HL-60 (cell line): Measurements from ENCODE around the gene GNG8.

Source experiments
- DNase-seq, 2 experiments: peaks; one replicate each; pipeline ENCODE4 v3.0.0-alpha.2; 2010 to 2020; ENCODE audit warnings: low read depth in 1 of 2, low spot score in 1 of 2
- H3K27ac ChIP-seq: fragments of 250-450 bp; sonication (Bioruptor Pico); replicated peaks from 2 replicates; pipeline ENCODE4 v1.5.1; 2020; ENCODE audit warnings: mild to moderate bottlenecking, moderate library complexity
- H3K27me3 ChIP-seq: fragments of 250-450 bp; sonication (Bioruptor Pico); 2 replicates; pipeline ENCODE4 v1.5.1; 2021; ENCODE audit warnings: mild to moderate bottlenecking, moderate library complexity; ENCODE audit not compliant: insufficient read depth, poor library complexity, severe bottlenecking
- H3K4me3 ChIP-seq: replicated peaks from 2 replicates; pipeline ENCODE4 v1.5.1; 2011; ENCODE audit warnings: mild to moderate bottlenecking, control low read depth, low read length; ENCODE audit not compliant: insufficient read depth
- CTCF ChIP-seq: IDR thresholded peaks from one replicate; pipeline ENCODE4 v1.5.1; 2011; ENCODE audit warnings: low read length, control low read depth, inconsistent platforms; ENCODE audit not compliant: insufficient read depth
- GABPA ChIP-seq: IDR thresholded peaks from 2 replicates; pipeline ENCODE4 v1.6.1; 2012; ENCODE audit warnings: low read depth
- POLR2AphosphoS5 ChIP-seq: IDR thresholded peaks from 2 replicates; pipeline ENCODE4 v1.6.1; 2012; ENCODE audit warnings: low read depth
- REST ChIP-seq: IDR thresholded peaks from 2 replicates; pipeline ENCODE4 v1.6.1; 2012; ENCODE audit warnings: low read depth; ENCODE audit not compliant: insufficient replicate concordance
- SPI1 ChIP-seq: IDR thresholded peaks from 2 replicates; pipeline ENCODE4 v1.6.1; 2012; ENCODE audit warnings: low read depth, mild to moderate bottlenecking, borderline replicate concordance

Gene GNG8

GRCh38 chr19:46605356-46605821 is 30.6 kb downstream of the GNG8 start:
- H3K27ac ChIP-seq: no peak overlapping the region
- H3K27me3 ChIP-seq: no peaks in the 10 kb centered on the region
- H3K4me3 ChIP-seq: no peak overlapping the region
- TF ChIP-seq POLR2AphosphoS5 (no peak), GABPA (no peak), SPI1 (no peak), CTCF (no peak), REST (no peak)
- DNase-seq: no peak

GRCh38 chr19:46604781-46605355 is 31.1 kb downstream of the GNG8 start:
- Histone ChIP-seq H3K27me3 (no peaks in the 10 kb centered on the region), H3K4me3 (no peak overlapping the region), H3K27ac (no peak overlapping the region)
- TF ChIP-seq POLR2AphosphoS5: no peak
- TF ChIP-seq REST: no peak
- no peak for TF ChIP-seq CTCF
- no peak for TF ChIP-seq GABPA
- no peak for TF ChIP-seq SPI1
- DNase-seq: no peak

- H3K4me3 ChIP-seq: no peak overlapping the region
- H3K27me3 ChIP-seq: no peaks in the 10 kb centered on the region
- TF ChIP-seq CTCF (no peak), SPI1 (no peak), GABPA (no peak), POLR2AphosphoS5 (no peak), REST (no peak)
- no peak overlapping the region for H3K27ac ChIP-seq
- DNase-seq: no peak
Measured at GRCh38 chr19:46603752-46604231, 32.2 kb downstream of the GNG8 start.
